CD4-positive, alpha-beta memory T cell (primary cell): ENCODE data around the gene PLEKHH3. TPM values are rescaled to one million over a fixed set of nuclear protein-coding genes. Genes with fewer than 3 reads are reported as not detected.
A peak's percentile ranks its signal among the peaks of the same experiment; 100 is the strongest.

Source experiments
- CTCF ChIA-PET: fragments of 350-600 bp; sonication (Branson Sonifier 250); formaldehyde crosslinking; loops from one replicate; lab custom pipeline; 2021; ENCODE audit warnings: inconsistent platforms; ENCODE audit not compliant: partially characterized antibody; lab: Charles Lee
- POLR2A ChIA-PET: fragments of 350-600 bp; sonication (Branson Sonifier 250); formaldehyde crosslinking; loops from one replicate; lab custom pipeline; 2021; ENCODE audit not compliant: partially characterized antibody; lab: Charles Lee
- DNase-seq, 5 donors: peaks; one replicate each; pipeline versions ENCODE4 v3.0.0 to v3.0.0-alpha.2; 2020 to 2022; ENCODE audit warnings: mixed read lengths in 1 of 5
- H3K27ac ChIP-seq: one replicate; pipeline ENCODE4 v1.7.0; 2013; ENCODE audit warnings: low read depth, low read length
- H3K27me3 ChIP-seq: 2 replicates; pipeline ENCODE4 v1.7.0; 2013; ENCODE audit warnings: mild to moderate bottlenecking, low read length, moderate library complexity; ENCODE audit not compliant: insufficient read depth
- H3K36me3 ChIP-seq: 2 replicates; pipeline ENCODE4 v1.7.0; 2013; ENCODE audit warnings: mild to moderate bottlenecking, low read length, moderate library complexity; ENCODE audit not compliant: insufficient read depth
- H3K4me1 ChIP-seq: 2 replicates; pipeline ENCODE4 v1.7.0; 2013; ENCODE audit warnings: mild to moderate bottlenecking, low read length, moderate library complexity; ENCODE audit not compliant: insufficient read depth
- H3K4me3 ChIP-seq, 2 donors: one replicate each; pipeline ENCODE4 v1.7.0; 2013; ENCODE audit warnings: low read length in 2 of 2, mild to moderate bottlenecking in 1 of 2
- H3K9me3 ChIP-seq, 2 donors: one replicate each; pipeline ENCODE4 v1.7.0; 2013; ENCODE audit warnings: low read length in 2 of 2, control low read depth in 1 of 2; ENCODE audit not compliant: control insufficient read depth in 1 of 2
- H3K27ac Mint-ChIP-seq, 7 donors: one replicate each; pipeline ENCODE4 v1.8.0; 2020 to 2021; ENCODE audit warnings: mixed read lengths in 7 of 7, mild to moderate bottlenecking in 6 of 7, inconsistent platforms in 3 of 7, moderate library complexity in 3 of 7
- H3K27me3 Mint-ChIP-seq, 2 donors: one replicate each; pipeline ENCODE4 v1.8.0; 2020 to 2021; ENCODE audit warnings: mixed read lengths in 2 of 2
- H3K36me3 Mint-ChIP-seq, 2 donors: one replicate each; pipeline ENCODE4 v1.8.0; 2020 to 2021; ENCODE audit warnings: mixed read lengths in 2 of 2, inconsistent platforms in 1 of 2, mild to moderate bottlenecking in 1 of 2
- H3K4me1 Mint-ChIP-seq, 4 donors: one replicate each; pipeline ENCODE4 v1.8.0; 2020 to 2021; ENCODE audit warnings: mixed read lengths in 4 of 4, mild to moderate bottlenecking in 1 of 4
- H3K4me3 Mint-ChIP-seq, 8 donors: one replicate each; pipeline ENCODE4 v1.8.0; 2020 to 2021; ENCODE audit warnings: mixed read lengths in 8 of 8, mild to moderate bottlenecking in 7 of 8, moderate library complexity in 6 of 8, inconsistent platforms in 3 of 8
- H3K9me3 Mint-ChIP-seq, 8 donors: one replicate each; pipeline ENCODE4 v1.8.0; 2020 to 2021; ENCODE audit warnings: mixed read lengths in 8 of 8, mild to moderate bottlenecking in 5 of 8, inconsistent platforms in 3 of 8, moderate library complexity in 1 of 8
- intact Hi-C: fragments of 100-400 bp; cut with micrococcal nuclease; formaldehyde crosslinking; loops from one replicate; pipeline ENCODE4 v1.15.1; 2023
- polyA plus RNA-seq, 2 donors: library from polyadenylated mRNA; unstranded; fragments of 300-500 nt; fragmentation: Illumina TruSeq; gene quantifications; one replicate each; pipeline ENCODE4 v1.2.3, GENCODE V29; 2021
- total RNA-seq, 2 experiments: library from RNA; stranded (reverse); gene quantifications; one replicate each; pipeline ENCODE4 v1.2.3, GENCODE V29; 2021

Gene PLEKHH3
- total and polyA plus RNA-seq, 4 experiments from 2014 or later: 0.15 to 0.32 (median 0.19) TPM

DNA sequence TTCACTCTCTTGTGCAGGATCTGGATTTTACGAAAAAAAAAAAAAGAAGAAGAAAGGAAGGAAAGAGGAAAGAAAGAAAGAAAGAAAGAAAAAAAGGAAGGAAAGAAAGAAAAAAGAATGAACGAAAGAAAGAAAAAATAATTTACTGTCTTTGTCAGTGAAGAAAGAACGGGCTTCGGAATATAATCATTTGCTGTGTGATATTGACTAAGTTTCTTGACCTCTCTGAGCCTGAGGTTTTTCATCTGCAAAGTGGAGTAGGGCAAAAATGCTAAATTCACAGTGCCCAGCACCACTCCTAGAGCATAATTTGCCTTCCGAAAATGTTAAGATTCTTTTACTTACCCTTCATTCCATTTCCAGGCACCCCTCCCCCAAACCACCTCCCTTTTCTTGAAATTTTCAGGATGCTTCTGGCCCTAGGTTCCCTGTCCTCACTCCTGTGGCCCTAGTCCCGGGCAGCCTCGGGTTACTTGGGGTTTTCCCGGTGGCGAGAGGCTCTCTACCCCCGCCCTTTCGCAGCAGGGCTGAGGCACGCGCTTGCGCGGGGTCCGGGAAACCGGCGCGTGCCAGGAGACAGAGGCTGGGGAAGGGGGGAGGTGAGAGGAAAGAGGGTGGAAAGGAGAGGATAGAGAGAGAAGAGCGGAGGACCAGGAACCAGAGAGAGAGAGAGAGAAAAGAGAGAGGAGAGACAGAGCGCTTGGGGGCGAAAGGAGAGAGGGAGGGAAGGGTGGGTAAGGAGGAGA lies 5.4 kb upstream of the PLEKHH3 start, which contains the start of gene CNTNAP1:
CNTNAP1 (plus strand) TSS at position 556 of the 746 bp plus-strand sequence. CDS start 299 bp downstream, outside the sequence.
- ChIA-PET POLR2A (interaction anchor here (1.0 kb wide), 1 partner anchor 10 kb away, joined by 4 read pairs; no protein-coding TSS in a partner anchor), CTCF (interaction anchor here (0.8 to 3.2 kb wide), 2 partner anchors 40 to 104 kb away, joined by 3 to 12 read pairs; partner anchors contain the start of gene PSMC3IP)
- Mint-ChIP-seq H3K4me1 (peaks cover 33 to 67% (median 49%) of the 10 kb centered on the region in 4 donors), H3K9me3 (peaks cover 0 to 2% (median 0%) of the 10 kb centered on the region in 8 donors), H3K36me3 (peaks cover 0 to 6% of the 10 kb centered on the region in 2 donors), H3K27ac (peak within 1 kb of the TSS; percentile 8 to 88 (median 81)), H3K27me3 (peaks cover 15 to 25% of the 10 kb centered on the region in 2 donors), H3K4me3 (peak within 1 kb of the TSS; percentile 82 to 89 (median 82))
- intact Hi-C loops: no loop called here
- peaks cover 12% of the 10 kb centered on the region for H3K27me3 ChIP-seq
- no peak for DNase-seq
- H3K9me3 ChIP-seq: no peaks in the 10 kb centered on the region
- peak within 1 kb of the TSS; percentile 31 for H3K27ac ChIP-seq
- H3K36me3 ChIP-seq: no peaks in the 10 kb centered on the region
- peaks cover 59% of the 10 kb centered on the region for H3K4me1 ChIP-seq
- peak within 1 kb of the TSS; percentile 29 to 62 for H3K4me3 ChIP-seq

DNA sequence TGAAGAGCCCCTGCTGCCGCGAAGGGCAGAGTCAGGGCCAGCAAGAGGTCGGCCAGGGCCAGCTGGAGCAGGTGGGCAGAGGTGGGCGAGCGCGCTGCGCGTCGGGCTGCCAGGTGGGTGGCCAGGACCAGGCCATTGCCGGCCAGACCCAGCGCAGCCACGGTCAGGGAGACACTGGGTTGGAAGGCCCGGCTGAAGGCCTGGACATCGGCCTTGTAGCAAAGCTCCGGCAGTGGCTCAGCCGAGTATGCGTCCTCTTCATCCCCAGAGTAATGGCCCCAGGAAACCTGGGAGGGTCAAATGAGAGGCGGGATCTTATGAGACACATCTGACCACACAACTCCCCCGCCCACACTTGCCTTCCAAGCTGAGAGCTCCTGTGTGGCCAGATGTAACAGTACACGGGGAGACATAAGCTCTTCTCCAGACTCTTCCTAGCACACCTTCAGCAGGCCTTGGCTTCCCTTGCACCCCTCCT lies 3.6 kb upstream of the PLEKHH3 start:
- intact Hi-C loops: no loop called here
- H3K4me3 Mint-ChIP-seq: peak overlapping the region in 7 of 8 donors; percentile 48 to 84 (median 76)
- H3K9me3 Mint-ChIP-seq: peaks cover 0 to 2% (median 0%) of the 10 kb centered on the region in 8 donors
- peaks cover 36 to 77% (median 51%) of the 10 kb centered on the region in 4 donors for H3K4me1 Mint-ChIP-seq
- peaks cover 16 to 28% of the 10 kb centered on the region in 2 donors for H3K27me3 Mint-ChIP-seq
- Histone ChIP-seq H3K4me3 (peak overlapping the region in 1 of 2 donors; percentile 34), H3K27me3 (peaks cover 19% of the 10 kb centered on the region), H3K4me1 (peaks cover 74% of the 10 kb centered on the region), H3K9me3 (no peaks in the 10 kb centered on the region), H3K27ac (peak overlapping the region; percentile 58), H3K36me3 (no peaks in the 10 kb centered on the region)
- ChIA-PET CTCF (interaction anchor here (0.9 to 3.6 kb wide), 12 partner anchors 9 to 148 kb away, joined by 3 to 38 read pairs (median 3); partner anchors contain the start of genes PSMC3IP, RETREG3, TUBG1 and TUBG2), POLR2A (interaction anchor here (0.5 to 6.3 kb wide), 6 partner anchors 11 to 419 kb away, joined by 3 to 55 read pairs (median 4); partner anchors contain the start of genes PSMC3IP, RETREG3 and TUBG1)
- H3K27ac Mint-ChIP-seq: peak overlapping the region in 6 of 7 donors; percentile 10 to 88 (median 50)
- DNase-seq: no peak
- peaks cover 0 to 9% of the 10 kb centered on the region in 2 donors for H3K36me3 Mint-ChIP-seq

DNA sequence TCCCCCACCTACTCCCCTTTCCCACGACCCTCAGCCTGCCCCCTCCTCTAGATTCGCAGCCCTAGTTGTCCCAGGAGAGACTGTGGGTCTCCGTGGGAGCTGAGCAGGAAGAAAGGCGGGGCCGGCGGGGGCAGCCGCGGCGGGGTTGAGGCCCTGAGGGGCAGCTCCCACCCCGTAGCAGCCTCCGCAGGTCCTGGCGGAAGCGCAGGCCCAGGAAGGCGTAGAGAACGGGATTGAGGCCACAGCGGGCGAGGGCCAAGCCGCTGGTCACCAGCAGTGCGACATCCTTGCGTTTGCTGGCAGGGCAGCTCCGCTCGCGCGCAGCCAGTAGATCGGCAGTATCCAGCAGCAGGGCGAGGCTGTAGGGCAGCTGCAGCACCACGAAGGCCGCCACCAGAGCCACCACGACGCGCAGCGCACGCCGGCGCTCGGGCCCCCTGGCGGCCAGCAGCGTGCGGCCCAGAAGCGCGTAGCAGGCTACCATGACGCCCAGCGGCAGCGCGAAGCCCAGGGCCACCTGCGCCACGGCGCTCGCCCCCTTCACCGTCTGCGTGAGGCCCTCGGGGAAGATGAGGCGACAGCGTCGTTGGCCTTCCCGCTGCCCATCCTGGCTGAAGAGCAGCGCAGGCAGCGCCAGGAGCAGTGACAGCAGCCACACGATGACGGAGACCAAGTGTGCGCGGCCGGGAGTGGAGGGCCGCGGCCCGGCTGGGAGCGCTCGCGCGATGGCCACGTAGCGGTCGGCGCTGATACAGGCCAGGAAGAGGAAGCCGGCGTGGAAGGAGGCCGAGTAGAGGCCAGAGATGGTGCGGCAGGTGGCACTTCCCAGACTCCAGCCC lies 2.9 kb upstream of the PLEKHH3 start:
- Histone ChIP-seq H3K4me1 (peaks cover 79% of the 10 kb centered on the region), H3K9me3 (no peaks in the 10 kb centered on the region), H3K4me3 (peak overlapping the region in 1 of 2 donors; percentile 34), H3K36me3 (no peaks in the 10 kb centered on the region), H3K27ac (peak overlapping the region; percentile 58), H3K27me3 (peaks cover 25% of the 10 kb centered on the region)
- Mint-ChIP-seq H3K9me3 (peaks cover 0 to 2% (median 0%) of the 10 kb centered on the region in 8 donors), H3K4me1 (peaks cover 36 to 82% (median 54%) of the 10 kb centered on the region in 4 donors), H3K4me3 (peak overlapping the region; percentile 77 to 90 (median 80)), H3K27ac (peak overlapping the region; percentile 78 to 94 (median 90)), H3K27me3 (peaks cover 20 to 31% of the 10 kb centered on the region in 2 donors), H3K36me3 (peaks cover 0 to 9% of the 10 kb centered on the region in 2 donors)
- CTCF ChIA-PET: interaction anchor here (0.5 to 3.6 kb wide), 19 partner anchors 8 to 251 kb away, joined by 3 to 38 read pairs (median 4); partner anchors contain the start of genes PSMC3IP, RETREG3, TUBG1 and TUBG2
- POLR2A ChIA-PET: interaction anchor here (1.0 to 6.3 kb wide), 8 partner anchors 11 to 112 kb away, joined by 3 to 55 read pairs (median 6); partner anchors contain the start of genes MLX, PSMC3IP, RETREG3 and TUBG1
- intact Hi-C loops: loop anchor here (1.0 to 5.0 kb wide), 6 partner anchors 9 to 147 kb away; partner anchors contain the start of genes EZH1, RETREG3 and TUBG1
- peak; percentile 67 to 80 (median 75) for DNase-seq

DNA sequence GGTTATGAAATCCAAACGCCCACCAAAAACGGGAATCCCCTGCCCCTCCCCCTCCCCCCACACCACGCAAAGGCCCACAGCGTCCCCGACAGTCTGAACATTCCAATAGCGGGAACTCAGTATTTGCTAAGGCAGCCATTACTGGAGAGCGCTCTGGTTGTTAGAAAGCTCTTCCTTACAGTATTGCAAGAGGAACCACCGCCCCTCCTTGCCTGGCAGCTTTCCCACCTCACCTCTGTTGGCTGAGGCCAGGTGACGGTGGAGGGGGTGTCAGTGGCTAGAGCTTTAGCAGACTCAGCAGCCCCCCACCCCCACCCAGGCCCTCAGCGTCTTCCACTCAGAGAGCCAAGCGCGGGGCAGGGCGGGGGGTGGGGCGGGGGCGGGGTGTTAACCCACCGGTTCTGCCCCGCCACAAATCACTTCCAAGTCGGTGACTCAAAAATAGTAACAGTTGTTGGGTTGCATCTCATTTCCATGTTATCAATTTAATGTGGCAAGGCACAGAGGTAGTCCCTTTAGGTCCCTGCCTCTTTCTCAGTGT lies 2.2 kb upstream of the PLEKHH3 start:
- ChIA-PET POLR2A (interaction anchor here (0.7 to 6.3 kb wide), 8 partner anchors 10 to 290 kb away, joined by 3 to 55 read pairs (median 6); partner anchors contain the start of genes MLX, PSMC3IP, RETREG3 and STAT3), CTCF (interaction anchor here (0.5 to 3.6 kb wide), 15 partner anchors 8 to 250 kb away, joined by 3 to 38 read pairs (median 4); partner anchors contain the start of genes PSMC3IP, RETREG3, TUBG1 and TUBG2)
- Mint-ChIP-seq H3K27ac (peak overlapping the region; percentile 86 to 94 (median 91)), H3K4me1 (peaks cover 42 to 86% (median 60%) of the 10 kb centered on the region in 4 donors), H3K27me3 (peaks cover 26 to 38% of the 10 kb centered on the region in 2 donors), H3K9me3 (peaks cover 0 to 2% (median 0%) of the 10 kb centered on the region in 8 donors), H3K4me3 (peak overlapping the region; percentile 77 to 90 (median 88)), H3K36me3 (peaks cover 0 to 9% of the 10 kb centered on the region in 2 donors)
- Histone ChIP-seq H3K36me3 (no peaks in the 10 kb centered on the region), H3K4me3 (peak overlapping the region in 1 of 2 donors; percentile 73), H3K27ac (peak overlapping the region; percentile 58), H3K27me3 (peaks cover 32% of the 10 kb centered on the region), H3K4me1 (peaks cover 86% of the 10 kb centered on the region), H3K9me3 (no peaks in the 10 kb centered on the region)
- intact Hi-C loops: loop anchor here (1.0 to 5.0 kb wide), 6 partner anchors 9 to 147 kb away; partner anchors contain the start of genes EZH1, RETREG3 and TUBG1
- DNase-seq: peak in 2 of 5 donors; percentile 43 to 74

DNA sequence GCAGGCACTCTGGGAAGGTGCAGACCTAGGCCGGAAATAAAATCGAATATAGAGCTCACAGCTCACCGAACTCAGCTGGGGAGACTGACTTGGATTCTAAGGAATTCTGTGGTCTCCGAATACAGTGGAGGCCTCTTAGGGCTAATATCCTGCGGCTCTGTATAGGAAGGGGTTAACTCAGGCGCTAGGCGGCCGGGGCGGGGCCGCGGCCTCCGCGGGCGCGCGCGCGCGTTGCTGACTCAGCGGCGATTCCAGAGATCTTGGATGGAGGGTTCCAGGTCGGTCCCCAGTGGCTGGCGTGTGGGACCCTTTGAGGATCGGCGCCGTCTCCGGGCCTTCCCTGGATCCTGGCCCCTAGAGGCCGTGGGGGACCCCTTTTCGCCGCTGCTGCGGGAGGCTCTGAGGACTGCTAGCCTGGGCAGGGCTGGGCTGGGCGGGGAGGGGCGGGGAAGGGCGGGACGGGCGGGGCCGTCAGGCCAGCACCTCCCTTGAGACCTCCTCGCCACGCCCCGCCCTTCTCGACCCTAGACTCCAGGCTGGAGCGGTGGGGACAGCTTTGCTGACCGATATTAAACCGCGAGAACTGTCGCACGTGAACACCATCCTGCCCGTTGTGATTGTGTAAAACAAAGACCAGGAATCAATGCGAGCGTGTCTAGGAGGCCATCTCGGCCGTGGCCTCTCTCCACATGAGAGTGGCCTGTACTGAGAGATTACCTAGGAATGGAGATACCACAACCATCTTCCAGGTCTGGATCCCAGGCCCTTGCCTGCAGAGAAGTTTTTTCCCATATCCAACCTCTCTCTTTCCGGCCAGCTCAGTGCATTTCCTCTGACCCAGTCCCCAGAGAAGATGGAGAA lies 1.4 kb upstream of the PLEKHH3 start:
- peaks cover 32% of the 10 kb centered on the region for H3K27me3 ChIP-seq
- POLR2A ChIA-PET: interaction anchor here (0.6 to 6.3 kb wide), 11 partner anchors 9 to 491 kb away, joined by 3 to 55 read pairs (median 6); partner anchors contain the start of genes MLX, PSMC3IP, RETREG3 and STAT3

More for the DNA sequence above, 1.4 kb upstream of the PLEKHH3 start:
- Histone ChIP-seq H3K9me3 (no peaks in the 10 kb centered on the region), H3K4me3 (peak overlapping the region; percentile 63 to 73), H3K27ac (peak overlapping the region; percentile 42), H3K36me3 (no peaks in the 10 kb centered on the region), H3K4me1 (peaks cover 83% of the 10 kb centered on the region)
- H3K27ac Mint-ChIP-seq: peak overlapping the region; percentile 79 to 94 (median 90)
- peak; percentile 60 to 77 (median 68) for DNase-seq
- CTCF ChIA-PET: interaction anchor here (1.3 to 3.6 kb wide), 5 partner anchors 69 to 130 kb away, joined by 4 to 17 read pairs (median 6); partner anchors contain the start of genes PSMC3IP, RETREG3 and TUBG1
- intact Hi-C loops: loop anchor here (1.0 to 5.0 kb wide), 5 partner anchors 29 to 290 kb away; partner anchors contain the start of genes BECN1, EZH1 and STAT3
- peak overlapping the region; percentile 84 to 97 (median 90) for H3K4me3 Mint-ChIP-seq
- peaks cover 24 to 34% of the 10 kb centered on the region in 2 donors for H3K27me3 Mint-ChIP-seq
- peaks cover 0 to 2% (median 0%) of the 10 kb centered on the region in 8 donors for H3K9me3 Mint-ChIP-seq
- H3K36me3 Mint-ChIP-seq: peaks cover 0 to 9% of the 10 kb centered on the region in 2 donors
- H3K4me1 Mint-ChIP-seq: peaks cover 38 to 78% (median 54%) of the 10 kb centered on the region in 4 donors
